COLO668 (cell line): ENCODE data around the gene TNS1.
"Not testable (repeated sequence)": the region's sequence is repeated elsewhere in the genome, so short reads cannot be mapped to it uniquely, and the experiment has no call there.

Experiments
- DNase-seq: peaks from one replicate; lab custom pipeline; 2025; ENCODE audit not compliant: unreplicated experiment; lab: John Stamatoyannopoulos, UW

The TNS1 gene

DNA sequence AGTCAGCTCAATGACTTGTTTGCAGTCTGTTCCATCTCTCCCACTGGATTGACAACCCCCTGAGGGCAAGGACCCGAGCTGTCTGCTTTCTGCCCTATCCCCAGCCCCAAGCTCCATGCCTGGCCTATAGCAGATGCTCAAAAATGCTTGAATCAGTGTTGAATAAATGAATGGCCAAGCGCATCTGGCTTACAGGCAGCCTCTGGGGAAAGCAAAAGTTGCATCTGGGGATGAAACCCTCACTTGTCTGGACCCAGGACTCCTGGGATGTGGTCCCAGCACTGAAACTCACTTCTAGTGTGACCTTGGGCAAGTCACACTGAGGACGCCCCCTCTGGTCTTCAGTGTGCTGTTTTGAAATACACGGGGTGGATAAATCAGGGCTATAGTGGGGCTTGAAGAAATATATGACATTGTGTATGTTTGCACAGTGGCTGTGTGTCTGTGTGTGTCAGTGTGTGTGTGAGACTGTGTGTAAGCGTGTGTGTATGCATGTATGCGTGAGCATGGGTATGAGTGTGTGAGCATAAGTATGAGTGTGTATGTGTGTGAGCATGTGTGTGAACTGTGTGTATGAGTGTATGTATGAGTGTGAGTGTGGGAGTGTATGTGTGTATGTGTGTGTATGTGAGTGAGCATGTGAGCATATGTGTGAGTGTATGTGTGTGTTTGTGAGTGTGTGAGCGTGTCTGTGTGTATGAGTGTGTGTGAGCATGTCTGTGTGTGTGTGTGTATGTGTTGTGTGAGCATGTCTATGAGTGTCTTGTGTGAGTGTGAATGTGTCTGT lies 27.8 kb upstream of the TNS1 start:
- DNase-seq, result no peak

DNA sequence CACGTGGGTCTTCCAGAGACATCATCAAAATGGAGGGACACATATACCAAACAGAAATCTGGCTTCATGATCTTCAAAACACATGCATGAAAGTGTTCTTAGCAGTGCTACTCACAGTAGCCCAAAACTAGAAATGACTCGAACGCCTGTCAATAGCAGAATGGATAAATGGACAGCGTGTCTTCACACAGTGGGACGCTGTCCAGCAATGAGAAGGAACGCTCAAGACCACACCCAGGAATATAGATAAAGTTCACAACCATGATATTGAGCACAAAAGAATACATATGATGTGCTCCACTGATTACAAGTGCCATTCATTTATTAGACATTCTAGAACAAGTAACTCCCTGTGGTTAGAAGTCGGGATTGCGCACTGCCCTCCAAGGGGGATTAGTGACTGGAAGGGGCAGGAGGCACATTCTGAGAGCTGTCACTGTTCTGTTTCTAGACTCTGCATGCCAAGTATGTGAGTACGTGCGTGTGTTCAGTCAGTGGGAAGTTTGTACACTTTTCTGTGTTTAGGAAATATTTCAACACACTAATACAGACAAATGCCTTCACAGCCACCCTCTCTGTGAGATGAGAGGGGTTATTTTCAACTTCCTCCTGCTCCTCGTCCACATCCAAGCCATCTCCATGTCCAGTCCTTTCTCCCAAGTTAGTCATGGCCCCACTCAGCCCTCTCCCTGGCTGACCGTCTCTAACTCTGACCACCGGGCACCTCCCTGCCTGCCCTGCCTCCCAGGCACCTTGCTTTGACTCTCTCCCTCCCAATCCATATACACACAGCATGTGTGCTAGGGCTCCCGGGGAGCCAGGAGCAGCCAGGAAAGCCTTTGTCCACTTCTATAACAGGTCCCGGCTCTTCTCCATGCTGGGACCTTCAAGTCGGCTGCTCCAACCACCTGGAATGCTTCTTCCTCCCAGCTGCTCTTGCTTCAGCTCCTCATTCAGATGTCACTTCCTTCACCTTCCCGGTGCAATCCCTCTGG lies 26.9 kb upstream of the TNS1 start:
- no peak for DNase-seq

GRCh38 chr2:218028562-218029348 lies 26.0 kb upstream of the TNS1 start:
- no peak for DNase-seq

DNA sequence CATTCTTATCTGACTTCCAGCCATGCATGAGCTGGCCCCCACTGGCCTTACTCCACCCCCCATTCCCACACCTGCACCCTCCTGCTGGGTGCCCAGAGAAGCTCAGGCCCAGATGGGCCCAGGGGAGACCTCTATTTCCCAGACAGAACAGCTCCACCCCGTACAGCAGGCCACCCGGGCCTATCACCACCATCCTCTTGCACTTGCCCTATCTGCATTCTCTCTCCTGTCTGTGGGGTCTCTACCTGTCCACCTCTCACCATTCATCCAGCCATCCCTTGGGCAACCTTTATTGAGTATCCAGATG lies 25.3 kb upstream of the TNS1 start:
- DNase-seq, result no peak

DNA sequence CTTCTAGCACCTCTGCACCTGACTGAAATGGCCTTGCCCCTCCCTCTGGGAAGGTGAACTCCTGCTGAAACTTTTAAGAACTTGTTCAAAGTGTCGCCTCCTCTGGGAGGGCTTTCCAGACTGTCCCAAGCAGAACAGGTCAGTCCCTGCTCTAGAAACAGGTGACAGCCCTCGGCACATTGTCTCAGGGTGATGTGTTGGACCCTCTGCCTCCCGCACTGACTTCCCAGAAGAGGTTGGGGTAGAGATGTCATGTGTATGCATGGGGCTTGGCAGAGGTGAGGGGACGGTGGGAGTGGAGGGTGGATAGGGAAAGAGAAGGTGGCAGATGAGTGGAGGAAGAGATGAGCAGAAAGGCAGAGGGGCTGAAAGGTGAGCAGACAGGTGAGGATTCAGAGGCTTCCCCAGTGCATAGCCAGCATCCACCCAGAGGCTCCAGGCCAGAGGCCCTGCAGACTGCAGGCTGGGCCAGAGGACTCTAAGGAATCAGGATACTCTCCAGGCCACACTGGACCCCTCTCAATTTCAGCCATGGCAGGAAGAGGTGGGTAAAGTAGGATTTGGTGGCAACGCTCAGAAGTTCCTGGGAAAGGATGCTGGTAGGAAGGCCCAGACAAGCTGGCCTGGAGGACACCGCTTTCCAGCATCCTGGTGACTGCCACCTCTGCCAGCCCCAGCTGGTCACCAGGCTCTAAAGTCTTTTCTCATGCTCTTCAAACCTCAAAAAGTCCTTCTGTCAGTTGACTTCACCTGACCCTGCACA lies 24.8 kb upstream of the TNS1 start:
- DNase-seq, result no peak

DNA sequence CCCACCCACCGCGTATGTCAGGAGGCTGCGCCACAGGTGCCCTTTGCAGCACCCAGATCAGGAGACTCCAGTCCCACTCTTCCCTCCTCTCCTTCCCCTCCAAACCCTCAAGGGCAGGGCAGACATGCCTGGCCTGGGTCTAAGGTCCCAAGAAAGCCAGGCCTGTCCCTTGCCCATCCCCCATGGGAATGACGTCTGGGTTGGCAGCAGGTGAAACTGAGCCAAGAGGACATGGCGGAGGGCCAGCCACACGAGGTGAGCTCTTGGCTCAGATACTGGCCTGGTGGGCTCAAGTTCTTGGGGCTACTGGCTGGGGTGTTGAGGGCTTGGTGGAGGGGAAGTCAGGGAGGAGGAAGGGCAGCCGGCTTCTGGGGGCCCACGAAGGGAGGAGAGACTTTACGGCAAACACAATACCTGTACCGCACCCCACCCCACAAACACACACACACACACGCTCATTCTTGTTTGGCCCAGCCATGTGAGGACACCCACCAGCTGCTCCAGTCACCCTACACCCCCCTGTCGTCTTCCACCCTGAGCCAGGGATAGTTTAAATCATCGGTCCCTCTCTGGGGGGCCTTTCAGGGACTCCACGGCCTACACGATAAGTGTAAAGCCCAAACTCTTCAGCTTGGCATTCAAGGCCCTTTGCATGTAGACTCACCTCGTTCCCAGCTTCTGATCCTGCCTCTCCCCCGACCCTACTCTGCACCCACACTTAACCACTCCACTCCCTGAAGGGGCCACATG lies 24.1 kb upstream of the TNS1 start:
- DNase-seq, result no peak

DNA sequence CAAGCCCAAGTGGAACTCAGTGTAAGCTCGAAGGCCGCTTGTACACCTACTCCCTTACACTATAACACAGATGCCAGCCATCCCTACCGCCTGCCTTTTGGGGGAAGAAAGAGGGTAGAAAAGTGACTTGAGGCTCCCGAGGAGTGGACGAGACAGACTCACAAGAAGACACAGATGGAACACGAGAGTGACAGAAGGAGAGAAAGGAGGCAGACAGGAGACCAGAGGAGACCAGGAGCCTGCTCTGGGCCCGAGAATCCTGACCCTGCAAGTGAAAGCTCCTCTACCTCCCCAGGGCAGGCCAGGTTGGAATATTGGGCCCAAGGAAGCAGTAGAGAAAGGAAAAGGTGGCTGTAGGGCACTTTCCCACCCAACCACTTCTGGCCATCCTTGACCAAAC lies 23.4 kb upstream of the TNS1 start:
- DNase-seq, result no peak

GRCh38 chr2:218024871-218025270 lies 22.1 kb upstream of the TNS1 start:
- no peak for DNase-seq

GRCh38 chr2:218024336-218024735 lies 21.5 kb upstream of the TNS1 start:
- DNase-seq, result no peak

GRCh38 chr2:218023636-218024035 lies 20.8 kb upstream of the TNS1 start:
- DNase-seq, result no peak

GRCh38 chr2:218022851-218023530 lies 20.2 kb upstream of the TNS1 start:
- no peak for DNase-seq

DNA sequence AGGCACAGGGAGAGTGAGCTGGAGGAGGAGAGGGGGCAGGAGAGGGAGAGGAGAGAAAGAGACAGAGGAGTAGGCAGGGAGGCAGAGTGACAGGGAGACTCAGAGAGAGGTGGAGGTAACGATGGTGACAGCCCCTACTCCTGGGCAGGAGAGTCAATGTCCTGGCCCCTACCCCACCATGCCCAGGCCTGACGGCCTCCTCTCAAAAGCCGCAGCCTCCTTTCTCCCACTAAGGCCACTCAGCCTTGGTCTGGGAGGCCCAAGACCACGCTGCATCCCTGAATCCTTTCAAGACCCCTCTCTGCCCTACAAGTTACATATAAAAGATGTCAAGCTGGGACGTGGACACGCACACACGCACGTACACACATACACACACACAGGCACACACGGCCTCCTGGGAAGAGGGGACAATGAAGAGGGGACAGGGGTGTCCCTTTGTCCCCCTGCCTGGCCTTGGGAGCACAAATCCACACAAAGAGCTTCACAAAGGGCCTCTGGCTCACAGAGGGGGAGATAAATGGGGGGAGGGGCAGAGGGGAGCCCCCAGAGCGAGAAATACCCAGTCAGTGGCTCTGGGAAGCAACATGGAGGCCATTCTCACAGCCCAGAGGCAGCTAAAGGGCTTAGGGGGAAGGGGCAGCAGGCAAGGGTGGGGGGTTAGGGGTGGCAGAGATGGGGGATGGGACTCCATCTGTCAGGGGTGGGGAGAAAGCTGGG lies 19.5 kb upstream of the TNS1 start:
- no peak for DNase-seq

GRCh38 chr2:218021536-218022071 lies 18.8 kb upstream of the TNS1 start:
- DNase-seq, result no peak

- DNase-seq, result no peak
Measured at GRCh38 chr2:218020966-218021535, 18.3 kb upstream of the TNS1 start.

GRCh38 chr2:218020281-218020680 lies 17.5 kb upstream of the TNS1 start:
- DNase-seq, result no peak

DNA sequence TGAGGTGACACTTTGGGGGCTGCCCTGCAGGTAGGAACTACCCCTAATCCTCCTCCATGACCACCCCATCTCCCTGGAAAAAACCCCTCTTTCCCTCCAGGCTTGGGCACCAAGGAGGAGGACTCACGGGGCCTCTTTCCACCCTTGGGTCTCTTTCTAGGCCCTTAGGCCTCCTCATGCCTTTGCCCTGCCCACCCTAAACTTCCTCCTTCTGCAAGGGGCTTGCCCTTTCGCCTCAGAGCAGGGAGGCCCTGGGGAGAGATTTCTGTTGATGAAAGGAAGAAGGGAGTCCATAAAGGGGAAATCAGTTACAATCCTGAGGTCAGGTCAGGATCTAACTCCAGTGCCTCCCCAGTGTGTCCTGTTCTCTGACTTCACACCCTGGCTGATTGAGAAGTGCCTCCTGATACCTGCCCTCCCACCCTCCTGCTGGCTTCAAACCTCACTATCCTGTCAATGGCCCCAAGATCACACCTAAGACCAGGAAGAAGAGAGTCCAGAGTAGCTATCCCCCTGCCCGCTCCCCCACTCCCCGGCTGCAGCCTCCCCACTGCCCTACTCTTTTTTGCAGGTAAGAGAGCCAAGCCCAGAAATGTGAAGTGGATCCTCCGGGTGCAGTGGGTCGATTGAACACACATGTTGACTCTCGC lies 16.7 kb upstream of the TNS1 start:
- no peak for DNase-seq

- DNase-seq, result not testable (repeated sequence)
Measured at GRCh38 chr2:218018842-218019125, 16.0 kb upstream of the TNS1 start.
